ENCODE results near the gene ALDH1A1.

ALDH1A1 gene

GRCh38 chr9:72996114-72996513 lies 43.3 kb upstream of the ALDH1A1 start:
- H3K4me1 ChIP-seq (ENCODE audit: control insufficient read depth in 1 of 2, insufficient read depth in 1 of 2, low read depth in 1 of 2, low read length in 1 of 2) = peaks cover 0 to 6% of the 10 kb centered on the region in 2 experiments
- no peak overlapping the region for H3K27ac ChIP-seq
- TF ChIP-seq, protein P1, sequence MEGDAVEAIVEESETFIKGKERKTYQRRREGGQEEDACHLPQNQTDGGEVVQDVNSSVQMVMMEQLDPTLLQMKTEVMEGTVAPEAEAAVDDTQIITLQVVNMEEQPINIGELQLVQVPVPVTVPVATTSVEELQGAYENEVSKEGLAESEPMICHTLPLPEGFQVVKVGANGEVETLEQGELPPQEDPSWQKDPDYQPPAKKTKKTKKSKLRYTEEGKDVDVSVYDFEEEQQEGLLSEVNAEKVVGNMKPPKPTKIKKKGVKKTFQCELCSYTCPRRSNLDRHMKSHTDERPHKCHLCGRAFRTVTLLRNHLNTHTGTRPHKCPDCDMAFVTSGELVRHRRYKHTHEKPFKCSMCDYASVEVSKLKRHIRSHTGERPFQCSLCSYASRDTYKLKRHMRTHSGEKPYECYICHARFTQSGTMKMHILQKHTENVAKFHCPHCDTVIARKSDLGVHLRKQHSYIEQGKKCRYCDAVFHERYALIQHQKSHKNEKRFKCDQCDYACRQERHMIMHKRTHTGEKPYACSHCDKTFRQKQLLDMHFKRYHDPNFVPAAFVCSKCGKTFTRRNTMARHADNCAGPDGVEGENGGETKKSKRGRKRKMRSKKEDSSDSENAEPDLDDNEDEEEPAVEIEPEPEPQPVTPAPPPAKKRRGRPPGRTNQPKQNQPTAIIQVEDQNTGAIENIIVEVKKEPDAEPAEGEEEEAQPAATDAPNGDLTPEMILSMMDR (IDR thresholded peaks at IDR 0.05) = no peak
- H3K36me3 ChIP-seq = no peaks in the 10 kb centered on the region
- H3K27me3 ChIP-seq = no peaks in the 10 kb centered on the region
- no peaks in the 10 kb centered on the region for H3K9me3 ChIP-seq
- no peak overlapping the region for H3K4me3 ChIP-seq (ENCODE audit: low read depth in 1 of 2, low read length in 1 of 2)

DNA sequence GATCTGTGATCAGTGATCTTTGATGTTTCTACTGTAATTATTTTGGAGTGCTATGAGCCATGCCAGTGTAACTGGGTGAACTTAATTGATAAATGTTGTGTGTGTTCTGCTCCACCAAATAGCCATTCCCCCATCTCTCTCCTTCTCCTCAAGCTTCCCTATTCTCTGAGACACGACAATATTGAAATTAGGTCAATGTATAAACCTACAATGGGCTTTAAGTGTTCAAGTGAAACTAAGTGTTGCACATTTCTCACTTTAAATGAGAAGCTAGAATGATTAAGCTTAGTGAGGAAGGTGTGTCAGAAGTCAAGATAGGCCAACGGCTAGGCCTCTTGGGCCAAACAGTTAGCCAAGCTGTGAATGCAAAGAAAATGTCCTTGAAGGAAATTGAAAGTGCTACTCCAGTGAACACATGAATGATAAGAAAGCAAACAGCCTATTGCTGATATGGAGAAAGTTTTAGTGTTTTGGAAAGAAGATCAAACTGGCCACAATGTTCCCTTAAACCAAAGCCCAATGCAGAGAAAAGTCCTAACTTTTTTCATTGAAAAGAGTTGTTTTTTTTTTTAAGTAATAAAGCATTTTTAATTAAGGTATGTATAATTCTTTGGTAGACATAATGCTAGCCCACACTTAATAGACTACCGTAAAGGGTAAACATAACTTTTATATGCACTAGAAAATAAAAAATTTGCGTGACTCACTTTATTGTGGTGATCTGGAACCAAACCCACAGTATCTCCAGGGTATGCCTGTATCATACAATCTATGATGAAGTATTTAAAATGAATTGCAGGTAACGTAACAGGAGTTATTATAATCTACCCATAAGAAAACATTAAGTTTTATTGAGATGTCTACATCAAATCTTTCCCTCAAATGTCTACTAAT lies 42.5 kb upstream of the ALDH1A1 start:
- Histone ChIP-seq H3K27me3 (no peaks in the 10 kb centered on the region), H3K36me3 (no peaks in the 10 kb centered on the region), H3K4me1 (ENCODE audit: control insufficient read depth in 1 of 2, insufficient read depth in 1 of 2, low read depth in 1 of 2, low read length in 1 of 2) (peaks cover 0 to 6% of the 10 kb centered on the region in 2 experiments), H3K9me3 (no peaks in the 10 kb centered on the region), H3K27ac (no peak overlapping the region), H3K4me3 (ENCODE audit: low read depth in 1 of 2, low read length in 1 of 2) (no peak overlapping the region)
- TF ChIP-seq, protein P1 (IDR thresholded peaks at IDR 0.05) = no peak

DNA sequence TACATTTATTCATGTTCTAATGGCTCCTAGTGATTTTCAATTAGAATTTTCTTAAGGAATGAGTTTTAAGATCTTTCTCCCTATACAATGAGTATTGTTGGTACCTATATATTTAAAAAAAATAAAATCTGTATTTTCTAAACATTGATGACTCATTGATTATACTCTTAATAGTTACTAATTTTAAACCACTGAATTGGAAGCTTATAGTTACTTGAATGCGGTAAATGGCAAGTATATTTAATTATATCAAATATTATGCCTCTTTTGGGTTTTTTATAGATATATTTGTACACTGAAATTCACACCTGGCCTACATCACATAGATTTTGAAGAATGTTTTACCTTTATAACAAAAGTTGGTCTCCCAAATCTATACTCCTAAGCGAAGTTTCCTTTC lies 38.9 kb upstream of the ALDH1A1 start:
- Histone ChIP-seq H3K4me3 (ENCODE audit: low read depth in 1 of 2, low read length in 1 of 2) (no peak overlapping the region), H3K27ac (no peak overlapping the region), H3K4me1 (ENCODE audit: control insufficient read depth in 1 of 2, insufficient read depth in 1 of 2, low read depth in 1 of 2, low read length in 1 of 2) (peaks cover 7 to 8% of the 10 kb centered on the region in 2 experiments), H3K36me3 (no peaks in the 10 kb centered on the region), H3K27me3 (no peaks in the 10 kb centered on the region), H3K9me3 (no peaks in the 10 kb centered on the region)
- TF ChIP-seq, protein P1 (IDR thresholded peaks at IDR 0.05) = no peak

- Histone ChIP-seq H3K27me3 (no peaks in the 10 kb centered on the region), H3K4me3 (ENCODE audit: low read depth in 1 of 2, low read length in 1 of 2) (no peak overlapping the region), H3K36me3 (no peaks in the 10 kb centered on the region), H3K9me3 (no peaks in the 10 kb centered on the region), H3K4me1 (ENCODE audit: control insufficient read depth in 1 of 2, insufficient read depth in 1 of 2, low read depth in 1 of 2, low read length in 1 of 2) (peaks cover 7 to 8% of the 10 kb centered on the region in 2 experiments), H3K27ac (no peak overlapping the region)
- TF ChIP-seq, protein P1 (IDR thresholded peaks at IDR 0.05) = no peak
These were observed 37.7 kb upstream of the ALDH1A1 start for GRCh38 chr9:72990397-72991182.

DNA sequence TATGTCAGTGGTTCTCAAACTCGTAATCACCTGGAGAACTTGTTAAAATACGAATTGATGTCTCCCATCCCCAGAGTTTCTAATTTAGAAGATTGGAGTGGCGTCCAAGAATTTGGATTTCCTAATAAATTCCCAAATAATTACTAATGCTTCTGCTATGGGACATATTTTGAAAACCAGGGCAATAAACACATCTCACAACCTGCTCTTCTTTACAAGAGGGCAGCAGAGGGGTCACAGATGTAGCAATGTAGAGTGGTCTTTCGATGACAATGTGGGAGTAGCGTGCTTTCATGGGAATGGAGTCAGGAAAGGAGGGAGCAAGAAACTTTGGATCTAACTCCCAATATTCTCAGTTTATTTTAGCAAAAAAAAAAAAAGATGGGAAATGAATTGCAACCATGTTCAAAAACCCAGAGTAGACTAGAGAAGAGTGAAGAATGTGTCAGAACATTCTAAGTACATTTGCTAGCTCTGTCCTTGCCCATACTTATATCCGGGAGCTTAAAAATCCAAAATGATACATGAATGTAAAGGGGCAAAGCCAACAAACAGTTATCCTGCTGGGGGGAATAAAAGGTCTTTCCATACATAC lies 33.8 kb upstream of the ALDH1A1 start:
- TF ChIP-seq, protein P1 (IDR thresholded peaks at IDR 0.05) = no peak
- Histone ChIP-seq H3K27me3 (no peaks in the 10 kb centered on the region), H3K9me3 (no peaks in the 10 kb centered on the region), H3K4me3 (ENCODE audit: low read depth in 1 of 2, low read length in 1 of 2) (no peak overlapping the region), H3K27ac (no peak overlapping the region), H3K36me3 (no peaks in the 10 kb centered on the region), H3K4me1 (ENCODE audit: control insufficient read depth in 1 of 2, insufficient read depth in 1 of 2, low read depth in 1 of 2, low read length in 1 of 2) (peaks cover 7 to 8% of the 10 kb centered on the region in 2 experiments)
